Measurements from ENCODE around the gene FUNDC2.

The FUNDC2 gene

GRCh38 chrX:155009994-155010472 lies 16.6 kb upstream of the FUNDC2 start:
- H3K27me3 ChIP-seq (replicated peaks; ENCODE audit: insufficient read depth, low read length) = no peaks in the 10 kb centered on the region
- H3K9me3 ChIP-seq (replicated peaks; ENCODE audit: insufficient read depth, low read length) = no peaks in the 10 kb centered on the region
- H3K79me2 ChIP-seq (ENCODE audit: low read length) = no peaks in the 10 kb centered on the region
- DNase-seq = no peak
- no peak overlapping the region for H3K4me2 ChIP-seq (ENCODE audit: low read depth, low read length)
- no peaks in the 10 kb centered on the region for H4K20me1 ChIP-seq (ENCODE audit: insufficient read depth, low read length)
- TF ChIP-seq CTCF (IDR thresholded peaks at IDR 0.05; ENCODE audit: low read length) (no peak), EZH2 (optimal IDR thresholded peaks at IDR 0.05; ENCODE audit: low read depth, low read length) (no peak), EZH2phosphoT487 (IDR thresholded peaks at IDR 0.05; ENCODE audit: low read length) (no peak)
- H3K9ac ChIP-seq (ENCODE audit: low read length) = no peak overlapping the region
- no peaks in the 10 kb centered on the region for H3K9me2 ChIP-seq (replicated peaks; ENCODE audit: insufficient read depth, low read length)
- H3F3A ChIP-seq (ENCODE audit: insufficient read depth, low read length) = no peaks in the 10 kb centered on the region
- H3K27ac ChIP-seq (ENCODE audit: low read length) = no peak overlapping the region
- H3K36me3 ChIP-seq (replicated peaks; ENCODE audit: insufficient read depth, low read length) = no peaks in the 10 kb centered on the region
- no peak overlapping the region for H2AFZ ChIP-seq (ENCODE audit: low read length)
- no peaks in the 10 kb centered on the region for H3K4me1 ChIP-seq (ENCODE audit: low read length)
- H3K4me3 ChIP-seq (ENCODE audit: low read length) = no peak overlapping the region

- no peak overlapping the region for H3K4me3 ChIP-seq (ENCODE audit: low read length)
- H2AFZ ChIP-seq (ENCODE audit: low read length) = no peak overlapping the region
- H3K9me3 ChIP-seq (replicated peaks; ENCODE audit: insufficient read depth, low read length) = no peaks in the 10 kb centered on the region
- H3F3A ChIP-seq (ENCODE audit: insufficient read depth, low read length) = no peaks in the 10 kb centered on the region
- DNase-seq = no peak
- no peaks in the 10 kb centered on the region for H3K4me1 ChIP-seq (ENCODE audit: low read length)
- no peak overlapping the region for H3K27ac ChIP-seq (ENCODE audit: low read length)
- H3K27me3 ChIP-seq (replicated peaks; ENCODE audit: insufficient read depth, low read length) = no peaks in the 10 kb centered on the region
- no peaks in the 10 kb centered on the region for H3K9me2 ChIP-seq (replicated peaks; ENCODE audit: insufficient read depth, low read length)
- H3K4me2 ChIP-seq (ENCODE audit: low read depth, low read length) = no peak overlapping the region
- H4K20me1 ChIP-seq (ENCODE audit: insufficient read depth, low read length) = no peaks in the 10 kb centered on the region
- no peaks in the 10 kb centered on the region for H3K79me2 ChIP-seq (ENCODE audit: low read length)
- no peak for TF ChIP-seq EZH2phosphoT487 (IDR thresholded peaks at IDR 0.05; ENCODE audit: low read length)
- no peak for TF ChIP-seq CTCF (IDR thresholded peaks at IDR 0.05; ENCODE audit: low read length)
- no peak for TF ChIP-seq EZH2 (optimal IDR thresholded peaks at IDR 0.05; ENCODE audit: low read depth, low read length)
- H3K9ac ChIP-seq (ENCODE audit: low read length) = no peak overlapping the region
- no peaks in the 10 kb centered on the region for H3K36me3 ChIP-seq (replicated peaks; ENCODE audit: insufficient read depth, low read length)
These were observed 6.1 kb upstream of the FUNDC2 start for GRCh38 chrX:155020591-155020990.

- no peaks in the 10 kb centered on the region for H3K27me3 ChIP-seq (replicated peaks; ENCODE audit: insufficient read depth, low read length)
- H3K79me2 ChIP-seq (ENCODE audit: low read length) = no peaks in the 10 kb centered on the region
- H3K4me2 ChIP-seq (ENCODE audit: low read depth, low read length) = no peak within 1 kb of the TSS
- H3K36me3 ChIP-seq (replicated peaks; ENCODE audit: insufficient read depth, low read length) = no peaks in the 10 kb centered on the region
- no peak for DNase-seq
- H3K4me3 ChIP-seq (ENCODE audit: low read length) = no peak within 1 kb of the TSS
- TF ChIP-seq EZH2phosphoT487 (IDR thresholded peaks at IDR 0.05; ENCODE audit: low read length) = no peak
- TF ChIP-seq CTCF (IDR thresholded peaks at IDR 0.05; ENCODE audit: low read length) = no peak
- no peak for TF ChIP-seq EZH2 (optimal IDR thresholded peaks at IDR 0.05; ENCODE audit: low read depth, low read length)
- peaks cover 10% of the 10 kb centered on the region; the same call in 1 of the 2 replicates for H3F3A ChIP-seq (ENCODE audit: insufficient read depth, low read length)
- no peaks in the 10 kb centered on the region for H3K4me1 ChIP-seq (ENCODE audit: low read length)
- H3K9me3 ChIP-seq (replicated peaks; ENCODE audit: insufficient read depth, low read length) = no peaks in the 10 kb centered on the region
- no peak within 1 kb of the TSS for H2AFZ ChIP-seq (ENCODE audit: low read length)
- H4K20me1 ChIP-seq (ENCODE audit: insufficient read depth, low read length) = no peaks in the 10 kb centered on the region
- H3K27ac ChIP-seq (ENCODE audit: low read length) = no peak within 1 kb of the TSS
- H3K9me2 ChIP-seq (replicated peaks; ENCODE audit: insufficient read depth, low read length) = no peaks in the 10 kb centered on the region
- H3K9ac ChIP-seq (ENCODE audit: low read length) = no peak within 1 kb of the TSS
These were observed 4.1 kb upstream of the FUNDC2 start, which contains the start of gene F8 for GRCh38 chrX:155022585-155022984. Gene F8, minus strand, starts transcription at chrX:155022723. Its CDS starts 171 bp downstream, at chrX:155022552.
